Measurements from ENCODE around the gene SIRT4. TPM values are rescaled to one million over a fixed set of nuclear protein-coding genes. Genes with fewer than 3 reads are reported as not detected.
A peak's percentile ranks its signal among the peaks of the same experiment; 100 is the strongest.

The SIRT4 gene
- total RNA-seq, 1 donor: 1.1 TPM

DNA sequence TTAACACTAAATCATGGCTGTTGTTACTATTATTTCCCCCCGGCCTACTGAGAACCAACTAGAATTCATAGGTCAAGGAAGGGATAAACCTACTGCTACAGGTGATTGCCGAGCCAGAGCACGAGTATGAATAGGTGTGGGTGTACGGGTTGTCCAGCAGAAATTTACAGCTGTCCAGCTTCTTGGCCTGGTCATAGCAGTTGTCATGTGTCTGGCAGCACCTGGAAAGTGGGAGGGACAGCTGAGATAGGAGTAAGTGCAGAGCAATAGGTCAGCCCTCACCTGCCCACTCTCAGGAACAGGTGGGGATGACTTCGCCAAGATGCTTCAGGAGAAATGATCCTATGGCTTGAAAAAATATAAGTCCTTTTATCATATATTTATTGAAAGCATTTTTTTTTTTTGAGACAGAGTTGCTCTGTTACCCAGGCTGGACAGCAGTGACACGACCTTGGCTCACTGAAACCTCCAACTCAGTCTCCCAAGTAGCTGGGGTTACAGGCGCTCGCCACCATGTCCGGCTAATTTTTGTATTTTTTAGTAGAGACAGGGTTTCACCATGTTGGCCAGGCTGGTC lies 22.8 kb downstream of the SIRT4 start:
- Histone ChIP-seq H3K79me2 (ENCODE audit: insufficient read depth, low read length) (no peaks in the 10 kb centered on the region), H3K4me3 (ENCODE audit: insufficient read depth, low read length) (no peak overlapping the region), H3K4me2 (ENCODE audit: insufficient read depth, low read length) (peak overlapping the region; percentile 99), H2AFZ (ENCODE audit: low read length) (peak overlapping the region; percentile 99), H3K27ac (ENCODE audit: low read depth, low read length) (no peak overlapping the region), H3K27me3 (ENCODE audit: insufficient read depth, low read length) (no peaks in the 10 kb centered on the region), H3K4me1 (ENCODE audit: insufficient read depth, low read length) (no peaks in the 10 kb centered on the region), H4K20me1 (ENCODE audit: insufficient read depth, low read length) (no peaks in the 10 kb centered on the region), H3K9me3 (ENCODE audit: low read depth, low read length) (no peaks in the 10 kb centered on the region), H3K36me3 (ENCODE audit: insufficient read depth, low read length) (no peaks in the 10 kb centered on the region)
- no peak for TF ChIP-seq CTCF (IDR thresholded peaks at IDR 0.05; ENCODE audit: extremely low read depth, low read depth, low read length)
- no peak for DNase-seq (ENCODE audit: insufficient read length, low spot score, missing footprints)

DNA sequence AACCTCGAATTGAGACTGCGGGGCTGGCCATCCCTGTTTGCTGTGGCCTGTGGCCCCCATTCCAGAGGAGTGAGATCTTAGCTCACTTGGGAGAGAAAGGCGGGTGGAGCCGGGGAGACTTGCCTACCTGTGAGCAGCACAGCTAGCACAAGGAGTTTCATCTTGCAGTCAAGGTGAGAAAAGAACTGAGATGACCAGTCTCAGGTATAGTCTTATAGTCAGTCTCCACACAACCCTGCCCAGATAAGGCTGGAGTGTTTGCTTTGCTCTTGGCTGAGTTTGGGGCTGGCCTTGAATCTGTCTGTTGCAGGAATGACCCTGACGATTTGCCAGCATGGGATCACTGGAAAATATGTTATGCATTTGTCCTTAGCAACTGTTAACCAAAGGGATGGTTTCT lies 25.5 kb downstream of the SIRT4 start, which contains the start of gene PLA2G1B:
Gene PLA2G1B (minus strand): TSS at position 187 of the 400 bp plus-strand sequence. CDS start 26 bp downstream, at position 161.
- no peak for DNase-seq (ENCODE audit: insufficient read length, low spot score, missing footprints)

DNA sequence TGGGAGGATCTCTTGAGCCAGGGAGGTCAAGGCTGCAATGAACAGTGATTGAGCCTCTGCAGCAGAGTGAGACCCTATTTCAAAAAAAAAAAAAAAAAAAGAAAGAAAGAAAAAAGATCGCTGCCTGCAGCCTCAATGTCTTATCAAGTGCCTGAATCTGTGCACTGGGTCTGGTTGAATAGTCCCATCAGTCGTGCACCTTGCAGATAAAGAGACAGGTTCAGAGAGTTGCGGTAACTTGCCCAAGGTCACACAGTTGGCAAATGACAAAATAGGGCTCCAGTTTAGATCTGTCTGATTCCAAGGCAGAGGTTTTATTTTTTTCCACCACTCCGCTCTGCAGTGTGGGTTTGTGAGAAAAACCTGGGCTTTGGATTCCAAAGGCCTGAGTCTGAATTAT lies 26.1 kb downstream of the SIRT4 start:
- no peaks in the 10 kb centered on the region for H4K20me1 ChIP-seq (ENCODE audit: insufficient read depth, low read length)
- no peak for DNase-seq (ENCODE audit: insufficient read length, low spot score, missing footprints)
- H3K4me2 ChIP-seq (ENCODE audit: insufficient read depth, low read length): no peak overlapping the region
- H3K79me2 ChIP-seq (ENCODE audit: insufficient read depth, low read length): no peaks in the 10 kb centered on the region
- H3K4me3 ChIP-seq (ENCODE audit: insufficient read depth, low read length): no peak overlapping the region
- no peak overlapping the region for H3K27ac ChIP-seq (ENCODE audit: low read depth, low read length)
- no peak for TF ChIP-seq CTCF (IDR thresholded peaks at IDR 0.05; ENCODE audit: extremely low read depth, low read depth, low read length)
- H3K36me3 ChIP-seq (ENCODE audit: insufficient read depth, low read length): no peaks in the 10 kb centered on the region
- no peak overlapping the region for H2AFZ ChIP-seq (ENCODE audit: low read length)
- H3K27me3 ChIP-seq (ENCODE audit: insufficient read depth, low read length): peaks cover 5% of the 10 kb centered on the region
- no peaks in the 10 kb centered on the region for H3K9me3 ChIP-seq (ENCODE audit: low read depth, low read length)
- no peaks in the 10 kb centered on the region for H3K4me1 ChIP-seq (ENCODE audit: insufficient read depth, low read length)

More for the DNA sequence above, 25.5 kb downstream of the SIRT4 start, which contains the start of gene PLA2G1B:
- Histone ChIP-seq H3K79me2 (ENCODE audit: insufficient read depth, low read length) (no peaks in the 10 kb centered on the region), H3K4me2 (ENCODE audit: insufficient read depth, low read length) (no peak within 1 kb of the TSS), H3K27ac (ENCODE audit: low read depth, low read length) (no peak within 1 kb of the TSS), H3K4me3 (ENCODE audit: insufficient read depth, low read length) (no peak within 1 kb of the TSS), H3K27me3 (ENCODE audit: insufficient read depth, low read length) (peaks cover 5% of the 10 kb centered on the region), H3K9me3 (ENCODE audit: low read depth, low read length) (no peaks in the 10 kb centered on the region), H4K20me1 (ENCODE audit: insufficient read depth, low read length) (no peaks in the 10 kb centered on the region), H3K4me1 (ENCODE audit: insufficient read depth, low read length) (no peaks in the 10 kb centered on the region), H2AFZ (ENCODE audit: low read length) (no peak within 1 kb of the TSS), H3K36me3 (ENCODE audit: insufficient read depth, low read length) (no peaks in the 10 kb centered on the region)
- TF ChIP-seq CTCF (IDR thresholded peaks at IDR 0.05; ENCODE audit: extremely low read depth, low read depth, low read length): no peak

- no peaks in the 10 kb centered on the region for H3K79me2 ChIP-seq (ENCODE audit: insufficient read depth, low read length)
- peaks cover 5% of the 10 kb centered on the region for H3K27me3 ChIP-seq (ENCODE audit: insufficient read depth, low read length)
- H2AFZ ChIP-seq (ENCODE audit: low read length): no peak overlapping the region
- no peaks in the 10 kb centered on the region for H3K4me1 ChIP-seq (ENCODE audit: insufficient read depth, low read length)
- no peak overlapping the region for H3K27ac ChIP-seq (ENCODE audit: low read depth, low read length)
- no peak for TF ChIP-seq CTCF (IDR thresholded peaks at IDR 0.05; ENCODE audit: extremely low read depth, low read depth, low read length)
- H3K9me3 ChIP-seq (ENCODE audit: low read depth, low read length): no peaks in the 10 kb centered on the region
- no peak for DNase-seq (ENCODE audit: insufficient read length, low spot score, missing footprints)
- H3K4me2 ChIP-seq (ENCODE audit: insufficient read depth, low read length): no peak overlapping the region
- no peaks in the 10 kb centered on the region for H4K20me1 ChIP-seq (ENCODE audit: insufficient read depth, low read length)
- H3K4me3 ChIP-seq (ENCODE audit: insufficient read depth, low read length): no peak overlapping the region
- no peaks in the 10 kb centered on the region for H3K36me3 ChIP-seq (ENCODE audit: insufficient read depth, low read length)
Measured at GRCh38 chr12:120331390-120331789, 29.3 kb downstream of the SIRT4 start.
